Measurements from ENCODE around the gene IL23R. TPM values are rescaled to one million over a fixed set of nuclear protein-coding genes. Genes with fewer than 3 reads are reported as not detected.

Gene IL23R
- total and polyA plus RNA-seq, 8 donors, result 0.06 to 0.31 (median 0.13) TPM; not detected in 3

GRCh38 chr1:67211589-67212563 lies 45.6 kb downstream of the IL23R start:
- Histone ChIP-seq H3K4me1 (no peaks in the 10 kb centered on the region), H3K27ac (no peak overlapping the region), H3K27me3 (no peaks in the 10 kb centered on the region), H3K36me3 (no peaks in the 10 kb centered on the region), H3K4me3 (no peak overlapping the region), H3K9me3 (no peaks in the 10 kb centered on the region)
- TF ChIP-seq CTCF (IDR thresholded peaks at IDR 0.05), result peak; percentile 46 to 56
- ATAC-seq (peak; percentile 57), DNase-seq (peak in 1 of 4 donors; percentile 32)
- intact Hi-C loops (cut with DNase I), result no loop called here

- peak; percentile 7 to 35 for TF ChIP-seq CTCF (IDR thresholded peaks at IDR 0.05)
- H3K27me3 ChIP-seq, result no peaks in the 10 kb centered on the region
- no peak for DNase-seq
- no peaks in the 10 kb centered on the region for H3K9me3 ChIP-seq
- H3K27ac ChIP-seq, result no peak overlapping the region
- intact Hi-C loops (cut with DNase I), result no loop called here
- no peaks in the 10 kb centered on the region for H3K4me1 ChIP-seq
- H3K36me3 ChIP-seq, result no peaks in the 10 kb centered on the region
- H3K4me3 ChIP-seq, result no peak overlapping the region
- peak; percentile 44 for ATAC-seq
These were observed 46.9 kb downstream of the IL23R start for GRCh38 chr1:67213164-67213563.

GRCh38 chr1:67213948-67214347 lies 47.7 kb downstream of the IL23R start:
- Histone ChIP-seq H3K4me3 (no peak overlapping the region), H3K9me3 (no peaks in the 10 kb centered on the region), H3K27me3 (no peaks in the 10 kb centered on the region), H3K27ac (no peak overlapping the region), H3K4me1 (no peaks in the 10 kb centered on the region), H3K36me3 (no peaks in the 10 kb centered on the region)
- ATAC-seq (no peak), DNase-seq (no peak)
- intact Hi-C loops (cut with DNase I), result no loop called here
- no peak for TF ChIP-seq CTCF (IDR thresholded peaks at IDR 0.05)

GRCh38 chr1:67214420-67215174 lies 48.3 kb downstream of the IL23R start:
- H3K9me3 ChIP-seq, result no peaks in the 10 kb centered on the region
- no peaks in the 10 kb centered on the region for H3K4me1 ChIP-seq
- intact Hi-C loops (cut with DNase I), result no loop called here
- ATAC-seq, result peak; percentile 32
- DNase-seq, result peak in 1 of 4 donors; percentile 8
- H3K27me3 ChIP-seq, result no peaks in the 10 kb centered on the region
- H3K4me3 ChIP-seq, result no peak overlapping the region
- H3K27ac ChIP-seq, result no peak overlapping the region
- H3K36me3 ChIP-seq, result no peaks in the 10 kb centered on the region
- peak; percentile 19 to 43 for TF ChIP-seq CTCF (IDR thresholded peaks at IDR 0.05)

GRCh38 chr1:67216401-67216800 lies 50.1 kb downstream of the IL23R start:
- Histone ChIP-seq H3K9me3 (no peaks in the 10 kb centered on the region), H3K27ac (no peak overlapping the region), H3K4me1 (no peaks in the 10 kb centered on the region), H3K27me3 (no peaks in the 10 kb centered on the region), H3K4me3 (no peak overlapping the region), H3K36me3 (no peaks in the 10 kb centered on the region)
- DNase-seq (no peak), ATAC-seq (no peak)
- intact Hi-C loops (cut with DNase I), result no loop called here
- TF ChIP-seq CTCF (IDR thresholded peaks at IDR 0.05), result no peak
